A549 treated with AZD9567 at 1 μM for 4 hours (cell line): ENCODE data around the gene CCK. TPM values are rescaled to one million over a fixed set of nuclear protein-coding genes. Genes with fewer than 3 reads are reported as not detected.

Experiments
- total RNA-seq: library from RNA; stranded (reverse); fragments of 200-300 nt; extraction: Qiagen RNA extraction; gene quantifications from 5 replicates; pipeline ENCODE4 v1.2.3, GENCODE V29; 2022; ENCODE audit not compliant: insufficient read depth

Gene CCK
- total RNA-seq = 0.99 to 1.8 TPM (median 1.6 TPM) in 4 of 5 replicates, not detected in the other

GRCh38 chr3:42266085-42266484 lies at the start of gene CCK:
TSS of gene CCK (minus strand) at chr3:42266185. CDS start at chr3:42263630, 2,555 bp downstream.

Other genes starting within 250 kb of the CCK start
- 12.5 to 15.4 TPM (median 14.1 TPM) in 5 replicates for gene TRAK1, start 174.8 kb downstream of the CCK start, total RNA-seq
- not detected in 5 replicates for gene LYZL4, start 144.4 kb upstream of the CCK start, total RNA-seq
- gene VIPR1, start 236.5 kb upstream of the CCK start, total RNA-seq = 0.91 to 3.6 TPM (median 1.2 TPM) in 5 replicates